Activated naive CD8-positive, alpha-beta T cell (primary cell): ENCODE measurements around the gene ARPIN.
A peak's percentile ranks its signal among the peaks of the same experiment; 100 is the strongest.
"Not testable (repeated sequence)": the region's sequence is repeated elsewhere in the genome, so short reads cannot be mapped to it uniquely, and the experiment has no call there.

Experiments used
- H3K27ac Mint-ChIP-seq: one replicate; pipeline ENCODE4 v1.8.0; 2021; ENCODE audit warnings: mixed read lengths
- H3K27me3 Mint-ChIP-seq: one replicate; pipeline ENCODE4 v1.8.0; 2021; ENCODE audit warnings: mixed read lengths
- H3K36me3 Mint-ChIP-seq: one replicate; pipeline ENCODE4 v1.8.0; 2021; ENCODE audit warnings: mixed read lengths
- H3K4me1 Mint-ChIP-seq: one replicate; pipeline ENCODE4 v1.8.0; 2021; ENCODE audit warnings: low read depth, mixed read lengths
- H3K4me3 Mint-ChIP-seq: one replicate; pipeline ENCODE4 v1.8.0; 2021; ENCODE audit warnings: mild to moderate bottlenecking, mixed read lengths
- H3K9me3 Mint-ChIP-seq: one replicate; pipeline ENCODE4 v1.8.0; 2021; ENCODE audit warnings: low read depth, mixed read lengths

Gene ARPIN

DNA sequence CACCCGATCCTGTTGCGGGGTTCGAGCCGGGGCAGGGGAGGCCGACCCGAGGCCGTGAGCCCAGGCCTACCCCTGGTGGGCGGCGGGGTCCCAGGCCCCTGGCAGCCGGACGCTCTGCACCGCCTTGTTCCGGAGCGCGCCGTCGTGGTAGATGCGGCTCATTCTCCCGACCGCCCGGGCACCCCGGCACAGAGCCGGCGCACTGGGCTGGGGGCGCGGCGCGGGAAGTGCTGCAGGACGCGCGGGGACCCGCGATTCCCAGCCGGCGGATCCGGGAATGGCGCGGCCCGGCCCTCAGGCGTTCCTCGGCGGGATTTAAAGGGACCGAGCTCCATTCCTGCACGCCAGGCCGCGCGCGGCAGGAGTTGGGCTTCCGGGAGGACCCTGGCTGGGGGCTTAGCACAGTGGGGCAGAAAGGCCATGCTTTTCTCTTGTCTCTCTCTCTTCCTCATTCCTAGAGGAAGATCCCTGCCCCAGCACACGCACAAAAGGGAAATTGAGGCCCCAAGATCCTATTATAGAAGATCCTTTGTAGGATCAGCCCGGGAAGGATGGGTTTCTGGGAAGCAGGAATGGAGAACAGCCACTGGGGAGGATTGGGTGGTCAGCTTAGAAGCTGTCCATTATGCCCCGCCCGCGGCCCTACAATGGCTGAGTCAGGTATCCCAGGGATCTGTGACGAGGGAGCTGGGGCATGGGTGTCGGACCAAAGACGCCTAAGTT, at the start of gene ARPIN:
Gene ARPIN (minus strand): TSS at position 279 of the 723 bp plus-strand sequence. CDS start 117 bp downstream, at position 162.
- no peak within 1 kb of the TSS for H3K27ac Mint-ChIP-seq
- H3K9me3 Mint-ChIP-seq, result no peaks in the 10 kb centered on the region
- peak within 1 kb of the TSS; percentile 44 for H3K4me3 Mint-ChIP-seq
- H3K27me3 Mint-ChIP-seq, result peaks cover 20% of the 10 kb centered on the region
- no peaks in the 10 kb centered on the region for H3K36me3 Mint-ChIP-seq
- H3K4me1 Mint-ChIP-seq, result peaks cover 8% of the 10 kb centered on the region

DNA sequence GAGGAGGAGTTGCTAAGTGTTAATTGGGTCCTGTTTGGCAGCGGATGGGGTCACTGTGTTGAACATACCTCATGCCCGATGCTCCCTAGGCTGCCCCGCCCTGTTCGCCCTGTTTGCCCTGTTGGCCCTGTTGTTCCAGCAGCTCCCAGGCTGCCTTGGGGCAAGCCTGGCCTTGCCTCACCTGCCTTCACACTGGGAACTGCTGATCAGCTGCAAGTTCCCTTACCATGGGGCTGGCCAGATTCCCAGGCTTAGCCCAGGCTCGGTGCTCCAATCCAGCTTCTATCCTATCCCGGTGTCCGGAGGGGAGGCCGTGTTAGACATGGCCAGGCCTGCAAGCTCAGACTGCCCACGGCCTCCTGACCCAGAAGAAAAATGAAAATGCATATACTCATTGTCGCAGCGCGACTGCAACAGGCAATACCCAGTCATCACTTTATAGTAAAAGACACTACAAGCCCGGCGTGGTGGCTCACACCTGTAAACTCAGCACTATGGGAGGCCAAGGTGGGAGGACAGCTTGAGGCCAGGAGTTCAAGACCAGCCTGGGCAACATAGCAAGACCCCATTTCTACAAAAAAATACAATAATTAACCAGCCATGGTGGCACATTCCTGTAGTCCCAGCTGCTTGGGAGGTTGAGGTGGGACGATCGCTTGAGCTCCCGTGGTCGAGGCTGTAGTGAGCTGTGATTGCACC, 45.5 kb upstream of the ARPIN start:
- Mint-ChIP-seq H3K4me3 (no peak overlapping the region), H3K4me1 (no peaks in the 10 kb centered on the region), H3K27me3 (no peaks in the 10 kb centered on the region), H3K9me3 (peaks cover 5% of the 10 kb centered on the region), H3K27ac (no peak overlapping the region), H3K36me3 (peaks cover 3% of the 10 kb centered on the region)

DNA sequence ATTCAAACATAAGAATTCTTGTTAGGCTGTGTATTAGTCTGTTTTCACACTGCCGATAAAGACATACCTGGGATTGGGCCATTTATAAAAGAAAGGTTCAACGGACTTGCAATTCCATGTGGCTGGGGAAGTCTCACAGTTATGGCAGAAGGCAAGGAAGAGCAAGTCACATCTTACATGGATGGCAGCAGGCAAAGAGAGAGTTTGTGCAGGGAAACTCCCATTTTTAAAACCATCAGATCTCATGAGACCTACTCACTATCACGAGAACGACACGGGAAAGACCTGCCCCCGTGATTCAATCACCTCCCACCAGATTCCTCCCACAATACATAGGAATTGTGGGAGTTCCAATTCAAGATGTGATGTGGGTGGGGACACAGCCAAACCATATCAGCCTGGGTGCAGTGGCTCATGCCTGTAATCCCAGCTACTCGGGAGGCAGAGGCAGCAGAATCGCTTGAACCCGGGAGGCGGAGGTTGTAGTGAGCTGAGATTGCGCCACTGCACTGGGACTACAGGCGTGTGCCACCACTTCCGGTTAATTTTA, 42.8 kb upstream of the ARPIN start:
- not testable (repeated sequence) for H3K4me3 Mint-ChIP-seq, H3K9me3 Mint-ChIP-seq, H3K27me3 Mint-ChIP-seq, H3K36me3 Mint-ChIP-seq, H3K4me1 Mint-ChIP-seq, H3K27ac Mint-ChIP-seq

DNA sequence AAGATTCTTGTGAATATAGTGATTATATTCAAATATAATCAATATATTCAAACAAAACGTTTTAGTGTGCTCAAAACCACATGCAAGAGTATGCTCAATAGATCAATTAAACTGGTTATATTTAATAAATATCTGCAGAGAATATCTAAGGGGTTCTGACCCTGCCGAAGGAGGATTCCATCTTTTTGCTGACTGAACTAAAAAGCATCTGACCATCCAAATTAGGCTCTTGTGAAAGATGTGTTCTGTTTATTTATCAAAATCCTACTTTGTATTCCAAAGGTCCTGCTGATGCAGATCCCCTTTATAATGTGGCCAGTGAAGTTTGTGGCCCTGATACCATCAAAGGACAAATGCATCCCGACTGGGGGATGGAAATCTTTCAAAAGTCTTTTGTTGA, 41.8 kb upstream of the ARPIN start:
- Mint-ChIP-seq H3K27me3 (no peaks in the 10 kb centered on the region), H3K27ac (no peak overlapping the region), H3K9me3 (peaks cover 5% of the 10 kb centered on the region), H3K4me1 (no peaks in the 10 kb centered on the region), H3K36me3 (peaks cover 3% of the 10 kb centered on the region), H3K4me3 (no peak overlapping the region)

DNA sequence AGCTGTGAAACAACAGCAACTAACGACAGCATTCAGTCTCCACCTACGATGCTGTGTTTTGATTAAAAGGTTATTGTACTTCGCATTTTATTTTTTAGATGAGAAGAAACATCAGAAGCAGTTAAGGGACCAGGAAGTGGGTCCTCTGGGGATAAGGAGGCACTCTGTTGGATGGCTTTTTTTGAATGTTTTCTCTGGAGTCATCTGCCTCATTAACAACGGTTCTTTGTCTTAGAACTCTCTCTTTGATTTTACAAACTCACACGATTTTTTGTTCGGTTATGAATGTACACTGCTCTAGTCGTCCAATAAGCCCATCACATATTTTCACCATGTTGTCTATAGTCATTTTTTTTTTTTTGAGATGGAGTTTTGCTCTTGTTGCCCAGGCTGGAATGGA, 36.0 kb upstream of the ARPIN start:
- Mint-ChIP-seq H3K9me3 (no peaks in the 10 kb centered on the region), H3K27me3 (no peaks in the 10 kb centered on the region), H3K4me3 (no peak overlapping the region), H3K36me3 (no peaks in the 10 kb centered on the region), H3K27ac (no peak overlapping the region), H3K4me1 (no peaks in the 10 kb centered on the region)

DNA sequence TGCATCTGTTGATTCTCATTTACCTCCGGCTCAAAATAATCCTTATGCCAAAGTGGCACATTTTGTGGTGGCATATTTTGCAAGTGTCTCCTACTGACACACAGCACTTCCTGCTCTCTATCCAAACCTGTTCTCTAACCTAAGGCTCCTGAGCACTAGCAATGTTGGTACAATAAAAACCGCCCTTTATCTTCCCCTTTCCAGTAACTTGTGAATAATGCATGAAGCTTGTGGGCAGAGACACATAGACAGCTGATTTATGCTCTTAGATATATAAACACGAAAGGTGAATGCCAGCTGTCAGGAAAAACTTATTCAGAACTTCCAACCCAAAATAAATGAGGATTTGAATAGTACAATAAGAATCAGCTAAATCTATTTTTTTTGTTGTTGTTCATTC, 34.6 kb upstream of the ARPIN start:
- H3K4me3 Mint-ChIP-seq, result no peak overlapping the region
- H3K9me3 Mint-ChIP-seq, result no peaks in the 10 kb centered on the region

DNA sequence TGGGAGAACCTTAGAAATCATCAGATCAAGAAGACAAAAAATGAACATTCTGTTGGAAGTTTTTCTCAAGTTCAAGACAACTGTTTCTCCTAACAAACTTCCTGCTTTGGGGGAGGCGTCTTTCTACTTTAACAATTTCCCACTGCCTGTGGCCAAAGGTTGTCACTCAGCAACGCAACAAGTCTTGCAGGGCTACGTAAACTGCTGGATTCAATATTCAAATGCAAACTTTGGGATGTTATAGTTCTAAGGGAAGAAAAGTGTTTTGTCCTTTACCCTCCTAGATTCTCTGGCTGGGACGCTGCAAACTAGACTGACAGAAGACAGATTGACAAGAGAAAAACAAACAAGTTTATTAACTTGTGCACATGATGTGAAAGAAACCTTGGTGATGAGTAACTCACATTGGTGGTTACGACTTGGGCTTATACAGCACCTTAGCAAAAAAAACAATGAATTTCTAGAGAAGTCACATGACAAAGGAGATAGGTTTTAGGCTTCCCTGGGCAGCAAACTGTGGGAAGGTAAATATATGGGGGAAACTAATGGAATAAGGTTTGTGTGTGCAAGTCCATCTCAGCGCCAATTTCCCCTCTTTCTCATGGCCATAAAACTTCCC, 34.0 kb upstream of the ARPIN start:
- Mint-ChIP-seq H3K36me3 (no peaks in the 10 kb centered on the region), H3K27me3 (no peaks in the 10 kb centered on the region), H3K4me3 (no peak overlapping the region), H3K27ac (no peak overlapping the region), H3K9me3 (no peaks in the 10 kb centered on the region), H3K4me1 (no peaks in the 10 kb centered on the region)

More for the DNA sequence above, 34.6 kb upstream of the ARPIN start:
- Mint-ChIP-seq H3K27me3 (no peaks in the 10 kb centered on the region), H3K36me3 (no peaks in the 10 kb centered on the region), H3K4me1 (no peaks in the 10 kb centered on the region), H3K27ac (no peak overlapping the region)

DNA sequence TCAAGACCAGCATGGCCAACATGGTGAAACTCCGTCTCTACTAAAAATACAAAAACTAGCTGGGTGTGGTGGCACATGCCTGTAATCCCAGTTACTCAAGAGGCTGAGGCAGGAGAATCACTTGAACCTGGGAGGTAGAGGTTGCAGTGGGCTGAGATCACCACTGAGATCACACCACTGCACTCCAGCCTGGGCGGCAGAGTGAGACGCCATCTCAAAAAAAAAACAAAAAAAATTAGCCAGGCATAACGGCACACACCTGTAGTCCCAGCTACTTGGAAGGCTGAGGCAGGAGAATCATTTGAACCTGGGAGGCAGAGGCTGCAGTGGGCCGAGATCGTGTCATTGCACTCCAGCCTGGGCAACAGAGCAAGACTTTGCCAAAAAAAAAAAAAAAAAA, 31.0 kb upstream of the ARPIN start:
- H3K27me3 Mint-ChIP-seq, H3K4me1 Mint-ChIP-seq, H3K4me3 Mint-ChIP-seq, H3K27ac Mint-ChIP-seq, H3K36me3 Mint-ChIP-seq, H3K9me3 Mint-ChIP-seq: not testable (repeated sequence)

DNA sequence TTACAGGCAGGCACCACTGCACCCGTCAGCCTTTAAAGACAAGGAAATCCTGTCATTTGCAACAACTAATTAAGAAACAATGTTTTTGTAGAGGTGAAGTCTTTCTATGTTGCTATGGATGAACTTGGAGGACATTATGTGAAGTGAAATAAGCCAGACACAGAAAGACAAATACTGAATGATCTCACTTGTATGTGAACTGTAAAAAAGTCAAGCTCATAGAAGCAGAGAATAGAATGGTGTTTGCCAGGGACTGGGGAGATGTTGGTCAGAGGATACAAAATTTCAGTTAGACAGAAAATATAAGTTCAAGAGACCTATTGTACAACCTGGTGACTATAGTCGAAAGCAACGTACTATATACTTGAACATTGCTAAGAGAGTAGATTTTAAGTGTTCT, 27.2 kb upstream of the ARPIN start:
- Mint-ChIP-seq H3K27ac (no peak overlapping the region), H3K27me3 (peaks cover 1% of the 10 kb centered on the region)

DNA sequence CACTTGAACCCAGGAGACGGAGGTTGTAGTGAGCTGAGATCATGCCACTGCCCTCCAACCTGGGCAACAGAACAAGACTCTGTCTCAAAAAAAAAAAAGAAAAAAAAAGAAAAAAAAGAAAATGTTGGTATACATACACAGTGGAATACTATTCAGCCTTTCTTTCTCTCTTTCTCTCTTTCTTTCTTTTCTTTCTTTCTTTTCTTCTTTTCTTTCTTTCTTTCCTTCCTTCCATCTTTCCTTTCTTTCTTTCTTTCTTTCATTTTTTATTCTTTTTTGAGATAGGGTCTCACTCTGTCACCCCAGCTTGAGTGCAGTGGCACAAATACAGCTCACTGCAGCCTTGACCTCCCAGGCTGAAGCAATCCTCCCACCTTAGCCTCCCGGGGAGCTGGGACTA, 26.6 kb upstream of the ARPIN start:
- peaks cover 14% of the 10 kb centered on the region for H3K4me1 Mint-ChIP-seq

More for the DNA sequence above, 27.2 kb upstream of the ARPIN start:
- Mint-ChIP-seq H3K36me3 (no peaks in the 10 kb centered on the region), H3K4me1 (peaks cover 14% of the 10 kb centered on the region), H3K9me3 (no peaks in the 10 kb centered on the region), H3K4me3 (no peak overlapping the region)

DNA sequence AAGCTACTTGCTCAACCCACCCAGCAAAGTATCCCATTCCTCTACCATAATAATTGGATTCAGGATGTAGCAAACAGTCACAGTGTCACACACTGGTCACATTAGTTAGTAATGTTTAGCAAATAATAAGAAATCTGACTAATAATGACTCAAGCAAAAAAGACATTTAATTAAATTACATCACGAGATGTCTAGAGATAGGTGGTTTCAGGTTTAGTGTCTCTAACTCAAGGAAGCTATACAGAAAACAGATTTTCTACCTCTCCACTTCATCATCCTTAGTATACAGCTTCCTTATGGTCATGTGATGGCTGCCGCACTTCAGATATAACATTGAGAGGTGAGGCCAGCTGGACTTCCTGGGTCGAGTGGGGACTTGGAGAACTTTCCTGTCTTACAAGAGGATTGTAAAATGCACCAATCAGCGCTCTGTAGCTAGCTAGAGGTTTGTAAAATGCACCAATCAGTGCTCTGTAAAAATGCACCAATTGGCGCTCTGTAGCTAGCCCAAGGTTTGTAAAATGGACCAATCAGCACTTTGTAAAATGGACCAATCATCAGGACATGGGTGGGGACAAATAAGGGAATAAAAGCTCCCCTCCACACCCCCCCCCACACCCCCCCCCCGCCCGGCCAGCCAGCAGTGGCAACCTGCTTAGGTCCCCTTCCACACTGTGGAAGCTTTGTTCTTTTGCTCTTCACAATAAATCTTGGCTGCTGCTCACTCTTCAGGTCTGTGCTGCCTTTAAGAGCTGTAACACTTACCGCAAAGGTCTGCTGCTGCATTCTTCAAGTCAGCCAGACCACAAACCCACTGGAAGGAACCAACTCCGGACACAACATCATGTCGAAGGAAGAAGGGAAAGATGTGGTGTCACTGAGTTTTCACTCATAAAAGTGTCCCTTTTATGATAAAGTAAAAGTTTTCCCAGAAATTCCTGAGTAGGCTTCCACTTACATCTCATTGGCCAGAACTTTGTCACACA, 24.9 kb upstream of the ARPIN start:
- no peaks in the 10 kb centered on the region for H3K9me3 Mint-ChIP-seq
- H3K27ac Mint-ChIP-seq, result no peak overlapping the region
- peaks cover 14% of the 10 kb centered on the region for H3K4me1 Mint-ChIP-seq
- H3K27me3 Mint-ChIP-seq, result peaks cover 3% of the 10 kb centered on the region
- no peak overlapping the region for H3K4me3 Mint-ChIP-seq
- no peaks in the 10 kb centered on the region for H3K36me3 Mint-ChIP-seq

More for the DNA sequence above, 26.6 kb upstream of the ARPIN start:
- H3K4me3 Mint-ChIP-seq, H3K27ac Mint-ChIP-seq, H3K27me3 Mint-ChIP-seq, H3K36me3 Mint-ChIP-seq, H3K9me3 Mint-ChIP-seq: not testable (repeated sequence)

DNA sequence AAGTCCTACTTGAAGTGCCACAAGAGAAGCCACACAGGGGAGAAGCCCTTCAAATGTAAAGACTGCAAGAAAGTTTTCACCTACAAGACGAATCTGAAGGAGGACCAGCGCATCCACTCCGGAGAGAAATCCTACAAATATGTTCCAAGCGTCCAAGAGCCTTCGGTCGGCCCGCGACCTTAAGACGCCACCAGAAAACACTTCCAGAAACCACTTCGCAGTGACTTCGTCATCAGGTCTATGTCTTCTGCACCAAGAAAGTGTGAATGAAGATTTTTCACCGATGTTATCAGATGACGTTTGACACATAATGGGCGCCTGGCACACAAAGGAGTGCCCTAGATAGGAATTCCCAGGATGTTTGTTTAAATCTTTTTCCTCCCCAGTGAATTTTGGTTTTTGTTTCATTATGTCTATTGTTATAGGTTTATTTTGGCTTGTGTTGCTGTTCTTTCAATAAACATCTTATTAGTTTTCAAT, 24.1 kb upstream of the ARPIN start:
- Mint-ChIP-seq H3K27me3 (peaks cover 3% of the 10 kb centered on the region), H3K27ac (no peak overlapping the region), H3K9me3 (no peaks in the 10 kb centered on the region), H3K4me1 (peaks cover 14% of the 10 kb centered on the region), H3K4me3 (no peak overlapping the region), H3K36me3 (peaks cover under 1% of the 10 kb centered on the region)

DNA sequence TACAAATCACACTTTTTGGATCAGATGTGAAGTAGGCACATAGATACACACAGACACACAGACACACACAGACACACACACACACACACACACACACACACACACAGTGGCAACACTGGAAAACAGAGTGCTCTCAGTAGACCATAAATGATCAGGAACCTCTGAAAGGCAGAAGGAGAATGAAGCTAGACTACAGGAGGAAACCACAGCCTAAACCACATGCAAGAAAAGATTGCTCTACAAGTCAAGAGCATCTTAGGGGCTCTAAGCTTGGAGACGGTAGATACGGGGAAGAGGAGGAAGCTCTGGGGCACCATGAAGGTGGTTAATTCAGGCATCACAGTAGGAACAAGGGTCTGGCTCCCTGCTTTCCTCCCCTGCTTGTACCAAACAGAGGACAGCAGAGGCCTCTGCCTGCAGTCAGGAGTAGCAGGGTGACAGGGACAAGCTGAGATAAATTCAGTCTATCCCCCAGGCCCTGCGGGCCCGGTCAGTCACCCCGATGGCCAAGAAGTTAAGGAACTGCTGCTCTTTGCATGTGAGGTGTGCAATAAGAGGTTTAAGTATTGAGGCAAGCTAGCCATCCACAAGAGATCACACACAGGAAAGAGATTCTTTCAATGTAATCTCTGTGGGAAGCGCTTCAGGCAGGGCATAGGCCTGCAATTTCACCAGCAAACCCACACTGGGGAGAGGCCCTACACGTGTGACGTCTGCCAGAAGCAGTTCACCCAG, 23.5 kb upstream of the ARPIN start:
- H3K4me3 Mint-ChIP-seq, result no peak overlapping the region
- H3K4me1 Mint-ChIP-seq, result peaks cover 14% of the 10 kb centered on the region
- H3K27me3 Mint-ChIP-seq, result peaks cover 3% of the 10 kb centered on the region
- H3K9me3 Mint-ChIP-seq, result no peaks in the 10 kb centered on the region
- H3K36me3 Mint-ChIP-seq, result peaks cover 2% of the 10 kb centered on the region
- H3K27ac Mint-ChIP-seq, result no peak overlapping the region

DNA sequence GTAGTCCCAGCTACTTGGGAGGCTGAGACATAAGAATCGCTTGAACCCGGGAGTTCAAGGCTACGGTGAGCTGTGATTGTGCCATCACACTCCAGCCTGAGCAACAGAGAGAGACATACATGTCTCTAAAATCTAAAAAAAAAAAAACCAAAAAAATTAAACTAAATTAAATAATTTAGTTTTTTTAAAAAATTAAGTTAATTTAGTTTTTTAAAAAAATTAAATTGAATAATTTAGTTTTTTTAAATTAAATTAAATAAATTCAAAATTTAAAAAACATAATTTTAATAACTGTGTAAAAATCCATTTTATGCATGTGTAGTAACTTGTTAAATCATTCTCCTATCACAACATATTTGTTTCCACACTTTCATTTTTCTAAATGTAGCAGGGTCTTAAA, 20.1 kb upstream of the ARPIN start:
- Mint-ChIP-seq H3K4me1 (peaks cover 12% of the 10 kb centered on the region), H3K27ac (no peak overlapping the region), H3K9me3 (no peaks in the 10 kb centered on the region), H3K4me3 (no peak overlapping the region), H3K27me3 (peaks cover 2% of the 10 kb centered on the region), H3K36me3 (peaks cover 2% of the 10 kb centered on the region)
